B cell (primary cell): ENCODE measurements around the gene NOS1. TPM values are rescaled to one million over a fixed set of nuclear protein-coding genes. Genes with fewer than 3 reads are reported as not detected.

Experiments
- ATAC-seq: fragments of 200-7000 bp; cut with Tn5 transposase; one replicate; pipeline ENCODE4 v1.10.0; 2021; ENCODE audit warnings: low read depth, mild to moderate bottlenecking, moderate number of reproducible peaks, moderate library complexity
- CTCF ChIA-PET: fragments of 350-600 bp; sonication (Branson Sonifier 250); formaldehyde crosslinking; loops from one replicate; lab custom pipeline; 2021; ENCODE audit warnings: antibody characterized with exemption, inconsistent platforms; lab: Charles Lee
- POLR2A ChIA-PET: fragments of 350-600 bp; sonication (Branson Sonifier 250); formaldehyde crosslinking; loops from one replicate; lab custom pipeline; 2021; ENCODE audit warnings: antibody characterized with exemption; lab: Charles Lee
- DNase-seq: peaks from one replicate; pipeline ENCODE4 v3.0.0; 2013
- H2AFZ ChIP-seq: 2 replicates; pipeline ENCODE4 v1.6.1; 2012; ENCODE audit warnings: mild to moderate bottlenecking, low read depth, low read length; ENCODE audit not compliant: insufficient read depth, poor library complexity, severe bottlenecking
- H3K27ac ChIP-seq, 2 donors: 1 replicate in 1 of 2; 2 replicates in 1 of 2; pipeline ENCODE4 v1.5.1; 2012 to 2013; ENCODE audit warnings: low read length in 2 of 2, mild to moderate bottlenecking in 2 of 2, moderate library complexity in 1 of 2
- H3K27me3 ChIP-seq, 4 experiments: fragments of 200-600 bp in 1 of 4; sonication (generic) in 1 of 4; replicated peaks in 1 of 4; 1 replicate in 2 of 4; 2 replicates in 2 of 4; pipeline versions ENCODE4 v1.6.1 to v1.7.0; 2013 to 2016; ENCODE audit warnings: low read length in 3 of 4, mild to moderate bottlenecking in 2 of 4, mixed read lengths in 1 of 4, moderate library complexity in 1 of 4; ENCODE audit not compliant: insufficient read depth in 4 of 4, control insufficient read depth in 3 of 4; ENCODE audit errors: control extremely low read depth in 1 of 4
- H3K36me3 ChIP-seq, 2 experiments: replicated peaks in 1 of 2; 1 replicate in 1 of 2; 2 replicates in 1 of 2; pipeline versions ENCODE4 v1.6.1 to v1.7.1; 2013; ENCODE audit warnings: low read length in 1 of 2; ENCODE audit not compliant: insufficient read depth in 2 of 2, control insufficient read depth in 1 of 2; ENCODE audit errors: control extremely low read depth in 1 of 2, extremely low read depth in 1 of 2
- H3K4me1 ChIP-seq, 2 donors: fragments of 200-600 bp in 1 of 2; sonication (generic) in 1 of 2; 1 replicate in 1 of 2; 2 replicates in 1 of 2; pipeline versions ENCODE4 v1.5.1 to v1.6.1; 2013 to 2017; ENCODE audit warnings: low read length in 2 of 2; ENCODE audit not compliant: control insufficient read depth in 2 of 2, insufficient read depth in 2 of 2
- H3K4me2 ChIP-seq: replicated peaks from 2 replicates; pipeline ENCODE3; 2012; ENCODE audit warnings: mild to moderate bottlenecking, low read depth, low read length; ENCODE audit not compliant: poor library complexity, severe bottlenecking
- H3K4me3 ChIP-seq, 5 experiments: fragments of 200-600 bp in 1 of 5; sonication (generic) in 1 of 5; 1 replicate in 3 of 5; 2 replicates in 2 of 5; pipeline versions ENCODE4 v1.5.1 to v1.7.0; 2011 to 2016; ENCODE audit warnings: low read length in 4 of 5, mild to moderate bottlenecking in 4 of 5, low read depth in 2 of 5, control low read depth in 1 of 5, moderate library complexity in 1 of 5; ENCODE audit not compliant: insufficient read depth in 1 of 5; ENCODE audit errors: control extremely low read depth in 1 of 5, extremely low read depth in 1 of 5
- H3K79me2 ChIP-seq: fragments of 200-600 bp; sonication (generic); one replicate; pipeline ENCODE4 v1.6.0; 2016; ENCODE audit warnings: low read length; ENCODE audit not compliant: control insufficient read depth, insufficient read depth
- H3K9ac ChIP-seq: fragments of 200-600 bp; sonication (generic); 2 replicates; pipeline ENCODE4 v1.6.1; 2017; ENCODE audit warnings: mild to moderate bottlenecking, low read length, moderate library complexity
- H3K9me3 ChIP-seq, 3 donors: one replicate each; pipeline versions ENCODE4 v1.6.1 to v1.7.1; 2013; ENCODE audit warnings: low read length in 2 of 3; ENCODE audit not compliant: control insufficient read depth in 2 of 3, insufficient read depth in 1 of 3; ENCODE audit errors: control extremely low read depth in 1 of 3
- H4K20me1 ChIP-seq: 2 replicates; pipeline ENCODE4 v1.6.0; 2012; ENCODE audit warnings: mild to moderate bottlenecking, low read length; ENCODE audit not compliant: insufficient read depth, control insufficient read depth, poor library complexity, severe bottlenecking
- H3K27ac Mint-ChIP-seq: one replicate; pipeline ENCODE4 v1.8.0; 2021; ENCODE audit warnings: mixed read lengths
- H3K27me3 Mint-ChIP-seq: one replicate; pipeline ENCODE4 v1.8.0; 2021; ENCODE audit warnings: mixed read lengths
- H3K4me1 Mint-ChIP-seq: one replicate; pipeline ENCODE4 v1.8.0; 2021; ENCODE audit warnings: mixed read lengths
- H3K4me3 Mint-ChIP-seq: one replicate; pipeline ENCODE4 v1.8.0; 2021; ENCODE audit warnings: mixed read lengths
- H3K9me3 Mint-ChIP-seq: one replicate; pipeline ENCODE4 v1.8.0; 2022; ENCODE audit warnings: mixed read lengths; ENCODE audit not compliant: insufficient read depth
- CTCF ChIP-seq: fragments of 200-600 bp; IDR thresholded peaks from one replicate; pipeline ENCODE4 v1.8.0; 2022; ENCODE audit warnings: antibody characterized with exemption, mild to moderate bottlenecking
- EZH2 ChIP-seq: IDR thresholded peaks from 2 replicates; pipeline ENCODE4 v1.6.1; 2012; ENCODE audit warnings: borderline replicate concordance, low read depth, mild to moderate bottlenecking, moderate library complexity, low read length; ENCODE audit not compliant: insufficient read depth, poor library complexity, severe bottlenecking
- WGBS: methylation state at CpG from one replicate; pipeline ENCODE4 v1.1.5; 2013; ENCODE audit warnings: missing lambda C conversion rate; ENCODE audit not compliant: insufficient coverage; 5-methylcytosine and 5-hydroxymethylcytosine counted together
- intact Hi-C: fragments of 100-400 bp; cut with micrococcal nuclease; formaldehyde crosslinking; loops from one replicate; pipeline ENCODE4 v1.10.0; 2022
- polyA plus RNA-seq: library from polyadenylated mRNA; depleted of rRNA; stranded (reverse); fragments of >200 nt; gene quantifications from 2 replicates; pipeline ENCODE4 v1.2.3, GENCODE V29; 2012
- total RNA-seq, 2 donors: library from RNA; stranded (reverse); fragments of 120-200 nt in 1 of 2; gene quantifications; 1 replicate in 1 of 2; 2 replicates in 1 of 2; pipeline versions ENCODE4 v1.2.3 to v1.2.4, GENCODE V29; 2013 to 2022

Gene NOS1
- total and polyA plus RNA-seq, 2 donors (not counting 1 experiment from before 2014, with no cell fraction given) = not detected

- ATAC-seq (no peak), DNase-seq (no peak)
- POLR2A ChIA-PET = no interaction called here
- Mint-ChIP-seq H3K4me1 (no peaks in the 10 kb centered on the region), H3K4me3 (no peak overlapping the region), H3K9me3 (no peaks in the 10 kb centered on the region), H3K27me3 (peaks cover 49% of the 10 kb centered on the region), H3K27ac (no peak overlapping the region)
- Histone ChIP-seq H2AFZ (no peak overlapping the region), H3K9ac (no peak overlapping the region), H3K27me3 (peaks cover 0 to 53% (median 14%) of the 10 kb centered on the region in 4 experiments), H3K36me3 (no peaks in the 10 kb centered on the region), H3K27ac (no peak overlapping the region), H3K4me2 (no peak overlapping the region), H3K4me3 (no peak overlapping the region), H3K9me3 (peaks cover 0 to 9% (median 0%) of the 10 kb centered on the region in 3 donors), H4K20me1 (no peaks in the 10 kb centered on the region), H3K4me1 (no peaks in the 10 kb centered on the region), H3K79me2 (no peaks in the 10 kb centered on the region)
- CTCF ChIA-PET = no interaction called here
- WGBS = 9% methylated on average over 78 of the region's 91 CpGs
- TF ChIP-seq CTCF (no peak), EZH2 (no peak)
- intact Hi-C loops = no loop called here
Measured at GRCh38 chr12:117360551-117361346, 677 bp downstream of the NOS1 start.

GRCh38 chr12:117360222-117360550 is 1.2 kb downstream of the NOS1 start:
- H3K4me1 Mint-ChIP-seq = no peaks in the 10 kb centered on the region
- no peaks in the 10 kb centered on the region for H3K9me3 Mint-ChIP-seq
- DNase-seq = no peak
- Histone ChIP-seq H3K4me2 (no peak overlapping the region), H2AFZ (no peak overlapping the region), H3K4me3 (no peak overlapping the region), H3K9ac (no peak overlapping the region), H3K27me3 (peaks cover 0 to 50% (median 14%) of the 10 kb centered on the region in 4 experiments), H3K4me1 (no peaks in the 10 kb centered on the region), H3K79me2 (no peaks in the 10 kb centered on the region), H4K20me1 (no peaks in the 10 kb centered on the region), H3K27ac (no peak overlapping the region), H3K36me3 (no peaks in the 10 kb centered on the region), H3K9me3 (peaks cover 0 to 9% (median 0%) of the 10 kb centered on the region in 3 donors)
- no peak overlapping the region for H3K27ac Mint-ChIP-seq
- no peak for ATAC-seq
- no peak overlapping the region for H3K4me3 Mint-ChIP-seq
- H3K27me3 Mint-ChIP-seq = peaks cover 45% of the 10 kb centered on the region
- CTCF ChIA-PET = no interaction called here
- WGBS = 9% methylated on average over 23 of the region's 23 CpGs
- POLR2A ChIA-PET = no interaction called here
- intact Hi-C loops = no loop called here
- TF ChIP-seq EZH2 = no peak
